HepG2 (cell line): ENCODE measurements around the gene HEXD. TPM values are rescaled to one million over a fixed set of nuclear protein-coding genes. Genes with fewer than 3 reads are reported as not detected.

ENCODE experiments used
- AGO1 ChIP-seq: fragments of 200-400 bp; formaldehyde crosslinking; IDR thresholded peaks from 2 replicates; pipeline ENCODE4 v1.6.1; 2017; ENCODE audit warnings: mild to moderate bottlenecking, low read depth, low read length, moderate library complexity; ENCODE audit not compliant: poor library complexity, severe bottlenecking
- ARNT2 ChIP-seq: sonication (generic); formaldehyde crosslinking; IDR thresholded peaks from 2 replicates; pipeline ENCODE4 v1.8.0; 2022; ENCODE audit warnings: mild to moderate bottlenecking, low read depth, missing genetic modification reagents, moderate library complexity
- ATRX ChIP-seq: sonication (generic); formaldehyde crosslinking; IDR thresholded peaks from 2 replicates; pipeline ENCODE4 v1.4.0; 2020; ENCODE audit warnings: missing genetic modification reagents, borderline replicate concordance
- BCL6 ChIP-seq: IDR thresholded peaks from 2 replicates; pipeline ENCODE4 v1.6.1; 2016; ENCODE audit warnings: missing genetic modification reagents, missing compliant biosample characterization
- ETV5 ChIP-seq: IDR thresholded peaks from 2 replicates; pipeline ENCODE4 v1.6.1; 2018; ENCODE audit warnings: missing biosample characterization, missing genetic modification reagents, inconsistent platforms, borderline replicate concordance
- HIC2 ChIP-seq: sonication (generic); formaldehyde crosslinking; IDR thresholded peaks from 2 replicates; pipeline ENCODE4 v1.9.0; 2022; ENCODE audit warnings: low read depth, missing genetic modification reagents
- KLF11 ChIP-seq: IDR thresholded peaks from 2 replicates; pipeline ENCODE4 v1.6.1; 2016; ENCODE audit warnings: missing compliant biosample characterization
- KMT2A ChIP-seq: sonication (generic); formaldehyde crosslinking; IDR thresholded peaks from 2 replicates; pipeline ENCODE4 v1.4.0; 2020; ENCODE audit warnings: missing genetic modification reagents
- MAZ ChIP-seq, 2 experiments: sonication (generic) in 1 of 2; formaldehyde crosslinking in 1 of 2; IDR thresholded peaks; 2 replicates each; pipeline versions ENCODE4 v1.5.0 to v1.6.1; 2012 to 2020; ENCODE audit warnings: low read depth in 2 of 2, mild to moderate bottlenecking in 2 of 2, borderline replicate concordance in 1 of 2, improper control_type of control experiment in 1 of 2, low read length in 1 of 2, missing genetic modification reagents in 1 of 2, moderate library complexity in 1 of 2
- MEF2D ChIP-seq: sonication (generic); formaldehyde crosslinking; IDR thresholded peaks from 2 replicates; pipeline ENCODE4 v1.5.1; 2020; ENCODE audit warnings: mild to moderate bottlenecking, missing genetic modification reagents
- MYC ChIP-seq: sonication (generic); formaldehyde crosslinking; IDR thresholded peaks from 2 replicates; pipeline ENCODE4 v1.9.0; 2021; ENCODE audit warnings: missing genetic modification reagents, borderline replicate concordance
- POLR2A ChIP-seq, 2 experiments: IDR thresholded peaks; 2 replicates each; pipeline ENCODE4 v1.6.1; 2011; ENCODE audit warnings: low read depth in 2 of 2, low read length in 2 of 2, mild to moderate bottlenecking in 1 of 2, moderate library complexity in 1 of 2; ENCODE audit not compliant: insufficient read depth in 1 of 2
- TIGD3 ChIP-seq: sonication (generic); formaldehyde crosslinking; IDR thresholded peaks from 2 replicates; pipeline ENCODE4 v1.5.1; 2020; ENCODE audit warnings: mild to moderate bottlenecking, missing genetic modification reagents, borderline replicate concordance
- TOE1 ChIP-seq: sonication (generic); formaldehyde crosslinking; IDR thresholded peaks from 2 replicates; pipeline ENCODE4 v1.4.0; 2020; ENCODE audit warnings: mild to moderate bottlenecking, missing genetic modification reagents
- ZBTB20 ChIP-seq: sonication (generic); formaldehyde crosslinking; IDR thresholded peaks from 2 replicates; pipeline ENCODE4 v1.8.1; 2023; ENCODE audit warnings: missing genetic modification reagents, low read depth, mild to moderate bottlenecking, borderline replicate concordance
- ZBTB7A ChIP-seq: sonication (generic); formaldehyde crosslinking; IDR thresholded peaks from 2 replicates; pipeline ENCODE4 v1.8.0; 2022; ENCODE audit warnings: mild to moderate bottlenecking, missing genetic modification reagents
- ZFYVE20 ChIP-seq: sonication (generic); formaldehyde crosslinking; IDR thresholded peaks from 2 replicates; pipeline ENCODE4 v1.8.0; 2023; ENCODE audit warnings: low read depth, mild to moderate bottlenecking, moderate library complexity, missing genetic modification reagents, borderline replicate concordance
- ZNF275 ChIP-seq: sonication (generic); formaldehyde crosslinking; IDR thresholded peaks from 2 replicates; pipeline ENCODE4 v1.8.0; 2022; ENCODE audit warnings: missing genetic modification reagents, mild to moderate bottlenecking, inconsistent platforms, borderline replicate concordance
- ZNF335 ChIP-seq: sonication (generic); formaldehyde crosslinking; IDR thresholded peaks from 2 replicates; pipeline ENCODE4 v1.4.0; 2020; ENCODE audit warnings: missing genetic modification reagents
- ZNF576 ChIP-seq: sonication (generic); formaldehyde crosslinking; IDR thresholded peaks from 2 replicates; pipeline ENCODE4 v1.4.0; 2020; ENCODE audit warnings: mild to moderate bottlenecking, missing genetic modification reagents
- ZNF644 ChIP-seq: IDR thresholded peaks from 2 replicates; pipeline ENCODE4 v1.6.1; 2016; ENCODE audit warnings: low read depth
- ZNF703 ChIP-seq: sonication (generic); formaldehyde crosslinking; IDR thresholded peaks from 2 replicates; pipeline ENCODE4 v1.5.1; 2020; ENCODE audit warnings: missing genetic modification reagents, mild to moderate bottlenecking, moderate library complexity, borderline replicate concordance
- ZNF720 ChIP-seq: sonication (generic); formaldehyde crosslinking; IDR thresholded peaks from 2 replicates; pipeline ENCODE4 v1.4.0; 2020; ENCODE audit warnings: missing genetic modification reagents
- ZNF761 ChIP-seq: sonication (generic); formaldehyde crosslinking; conservative IDR thresholded peaks from 2 replicates; pipeline ENCODE4 v1.4.0; 2020; ENCODE audit warnings: mild to moderate bottlenecking, missing genetic modification reagents
- polyA plus RNA-seq, 8 experiments: library from polyadenylated mRNA; depleted of rRNA in 3 of 8; stranded (reverse) in 7 of 8; unstranded in 1 of 8; fragments of >200 nt; fragmentation: Illumina TruSeq in 4 of 8; extraction: Trizol in 4 of 8; gene quantifications; 2 replicates each; pipeline versions ENCODE4 v1.2.1 to v1.2.3, GENCODE V29; 2011 to 2016; ENCODE audit warnings: low read depth in 4 of 8, missing spikeins in 1 of 8, mixed read lengths in 1 of 8; ENCODE audit not compliant: insufficient read depth in 1 of 8
- total RNA-seq, 5 experiments: library from RNA; depleted of rRNA; stranded (reverse); fragments of >200 nt; fragmentation: Illumina TruSeq; extraction: Trizol; gene quantifications; 2 replicates each; pipeline ENCODE4 v1.2.3, GENCODE V29; 2016; ENCODE audit warnings: low read depth in 1 of 5

HEXD gene
- total and polyA plus RNA-seq, 2 of the 13 experiments (the other 11 are each of a cell fraction or from before 2014, with no cell fraction given) = 22.3 to 41.8 TPM

GRCh38 chr17:82370471-82371332 lies 47.4 kb upstream of the HEXD start (continued):
- TF ChIP-seq ZNF275 (CRISPR knock-in tag) (peak; percentile 96; the same call in 1 of the 2 replicates), POLR2A (IDR thresholded peaks at IDR 0.05; ENCODE audit: insufficient read depth in 1 of 2, low read depth in 2 of 2, low read length in 2 of 2) (no peak), ZNF720 (CRISPR knock-in tag) (no peak), KMT2A (CRISPR knock-in tag) (peak; percentile 69), MAZ (IDR thresholded peaks at IDR 0.05; ENCODE audit: borderline replicate concordance, low read depth, low read length) (no peak), MAZ (CRISPR knock-in tag; IDR thresholded peaks at IDR 0.05; ENCODE audit: low read depth) (peak; percentile 58; the same call in 1 of the 2 replicates), ETV5 (CRISPR knock-in tag) (peak; percentile 46; the same call in 1 of the 2 replicates), ZNF761 (peak; percentile 89; the same call in 1 of the 2 replicates), MEF2D (CRISPR knock-in tag) (peak; percentile 87), ZNF335 (0 out of 2 replicates have a peak, but pooled peaks have one; percentile 46), ZBTB20 (peak; percentile 89; the same call in 1 of the 2 replicates), ZNF703 (CRISPR knock-in tag) (peak; percentile 87), KLF11 (CRISPR knock-in tag) (peak; percentile 82), HIC2 (CRISPR knock-in tag) (0 out of 2 replicates have a peak, but pooled peaks have one; percentile 24), ATRX (no peak), ZBTB7A (CRISPR knock-in tag) (peak; percentile 95), AGO1 (no peak), ZNF576 (CRISPR knock-in tag) (peak; percentile 73; the same call in 1 of the 2 replicates), MYC (CRISPR knock-in tag) (peak; percentile 91), TIGD3 (CRISPR knock-in tag) (peak; percentile 85; the same call in 1 of the 2 replicates), TOE1 (CRISPR knock-in tag) (peak; percentile 88; the same call in 1 of the 2 replicates), ZNF644 (CRISPR knock-in tag) (no peak), BCL6 (peak; percentile 60), ARNT2 (CRISPR knock-in tag) (peak; percentile 92; the same call in 1 of the 2 replicates), ZFYVE20 (CRISPR knock-in tag) (no peak)
